ENCODE data around the gene RAE1. TPM values are rescaled to one million over a fixed set of nuclear protein-coding genes. Genes with fewer than 3 reads are reported as not detected.
"Not testable (repeated sequence)": the region's sequence is repeated elsewhere in the genome, so short reads cannot be mapped to it uniquely, and the experiment has no call there.

The RAE1 gene
- polyA plus RNA-seq, 3 donors from 2014 or later: 35.7 to 54.5 (median 40.3) TPM

DNA sequence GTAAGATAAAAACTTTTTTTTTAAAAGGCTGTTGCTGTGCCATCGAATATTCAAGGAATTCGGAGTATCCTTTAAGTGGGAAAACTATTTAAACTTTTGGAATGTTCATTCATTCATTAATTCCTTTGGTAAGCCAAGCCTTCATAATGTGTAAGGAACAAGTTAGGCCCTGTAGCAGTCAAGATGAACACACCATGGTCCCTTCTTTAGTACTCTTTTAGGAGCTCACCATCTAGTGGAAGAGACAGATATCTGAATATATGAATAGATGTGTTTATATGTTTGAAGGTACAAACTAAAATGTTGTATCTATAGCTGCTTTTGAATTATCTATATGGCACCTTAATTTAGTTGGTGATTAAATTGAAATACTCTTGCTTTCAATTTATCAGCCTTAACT is 15.7 kb upstream of the RAE1 start:
- peaks cover 5 to 8% of the 10 kb centered on the region in 2 donors for H3K4me1 Mint-ChIP-seq
- DNase-seq: no peak
- H3K9me3 Mint-ChIP-seq: no peaks in the 10 kb centered on the region
- peaks cover 4 to 10% (median 6%) of the 10 kb centered on the region in 3 donors for H3K27me3 Mint-ChIP-seq (ENCODE audit: low read depth in 3 of 3)
- no peaks in the 10 kb centered on the region for H3K36me3 Mint-ChIP-seq
- H3K4me3 Mint-ChIP-seq: no peak overlapping the region
- H3K27ac Mint-ChIP-seq: no peak overlapping the region

DNA sequence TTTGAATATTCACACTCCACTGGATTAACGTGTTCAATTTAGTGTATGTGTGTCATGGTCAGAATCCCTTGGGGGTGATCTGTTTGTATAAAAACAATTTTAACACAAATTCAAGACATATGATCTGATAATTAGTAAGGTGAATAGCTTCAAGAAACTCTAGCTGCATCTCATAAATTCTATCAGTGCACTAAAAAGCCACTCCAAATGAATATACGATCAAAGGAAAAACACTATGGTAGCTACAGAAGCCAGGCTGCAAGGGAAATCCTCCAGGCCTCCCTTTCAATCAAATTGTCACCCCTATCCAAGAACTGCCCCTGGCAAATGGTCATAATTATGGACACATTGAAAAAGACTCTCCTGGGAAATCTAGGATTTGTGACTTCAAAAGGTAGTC is 9.4 kb upstream of the RAE1 start:
- no peak overlapping the region for H3K4me3 Mint-ChIP-seq

GRCh38 chr20:57342829-57343228 is 8.2 kb upstream of the RAE1 start:
- no peak overlapping the region for H3K27ac Mint-ChIP-seq
- no peak for DNase-seq
- H3K9me3 Mint-ChIP-seq: no peaks in the 10 kb centered on the region
- H3K36me3 Mint-ChIP-seq: no peaks in the 10 kb centered on the region
- H3K27me3 Mint-ChIP-seq (ENCODE audit: low read depth in 3 of 3): peaks cover 0 to 8% (median 2%) of the 10 kb centered on the region in 3 donors
- no peak overlapping the region for H3K4me3 Mint-ChIP-seq
- H3K4me1 Mint-ChIP-seq: no peaks in the 10 kb centered on the region

More for the DNA sequence above, 9.4 kb upstream of the RAE1 start:
- Mint-ChIP-seq H3K36me3 (no peaks in the 10 kb centered on the region), H3K27me3 (ENCODE audit: low read depth in 3 of 3) (peaks cover 2 to 4% (median 3%) of the 10 kb centered on the region in 3 donors), H3K4me1 (no peaks in the 10 kb centered on the region), H3K9me3 (no peaks in the 10 kb centered on the region), H3K27ac (no peak overlapping the region)
- DNase-seq: no peak

GRCh38 chr20:57346477-57346876 is 4.6 kb upstream of the RAE1 start:
- peak; percentile 27 to 61 (median 41) for DNase-seq
- Mint-ChIP-seq H3K9me3 (no peaks in the 10 kb centered on the region), H3K36me3 (no peaks in the 10 kb centered on the region), H3K27ac (no peak overlapping the region), H3K4me1 (peaks cover 1 to 11% of the 10 kb centered on the region in 2 donors), H3K27me3 (ENCODE audit: low read depth in 3 of 3) (peaks cover 3 to 21% (median 14%) of the 10 kb centered on the region in 3 donors), H3K4me3 (no peak overlapping the region)

GRCh38 chr20:57347393-57347792 is 3.7 kb upstream of the RAE1 start:
- H3K27me3 Mint-ChIP-seq (ENCODE audit: low read depth in 3 of 3): peaks cover 3 to 24% (median 18%) of the 10 kb centered on the region in 3 donors
- no peaks in the 10 kb centered on the region for H3K9me3 Mint-ChIP-seq
- peaks cover 11 to 20% of the 10 kb centered on the region in 2 donors for H3K4me1 Mint-ChIP-seq
- no peak for DNase-seq
- no peak overlapping the region for H3K27ac Mint-ChIP-seq
- no peaks in the 10 kb centered on the region for H3K36me3 Mint-ChIP-seq
- no peak overlapping the region for H3K4me3 Mint-ChIP-seq

DNA sequence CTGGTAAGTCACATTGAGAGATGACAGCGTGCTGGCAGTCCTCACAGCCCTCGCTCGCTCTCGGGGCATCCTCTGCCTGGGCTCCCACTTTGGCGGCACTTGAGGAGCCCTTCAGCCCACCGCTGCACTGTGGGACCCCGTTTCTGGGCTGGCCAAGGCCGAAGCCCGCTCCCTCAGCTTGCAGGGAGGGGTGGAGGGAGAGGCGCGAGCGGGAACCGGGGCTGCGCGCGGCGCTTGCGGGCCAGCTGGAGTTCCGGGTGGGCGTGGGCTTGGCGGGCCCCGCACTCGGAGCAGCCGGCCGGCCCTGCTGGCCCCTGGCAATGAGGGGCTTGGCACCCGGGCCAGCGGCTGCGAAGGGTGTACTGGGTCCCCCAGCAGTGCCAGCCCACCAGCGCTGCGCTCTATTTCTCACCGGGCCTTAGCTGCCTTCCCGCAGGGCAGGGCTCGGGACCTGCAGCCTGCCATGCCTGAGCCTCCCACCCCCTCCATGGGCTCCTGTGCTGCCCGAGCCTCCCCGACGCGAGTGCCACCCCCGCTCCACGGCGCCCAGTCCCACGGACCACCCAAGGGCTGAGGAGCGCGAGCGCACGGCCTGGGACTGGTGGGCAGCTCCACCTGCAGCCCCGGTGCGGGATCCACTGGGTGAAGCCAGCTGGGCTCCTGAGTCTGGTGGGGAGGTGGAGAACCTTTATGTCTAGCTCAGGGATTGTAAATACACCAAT is 2.7 kb upstream of the RAE1 start:
- H3K27me3 Mint-ChIP-seq (ENCODE audit: low read depth in 3 of 3): peaks cover 3 to 24% (median 18%) of the 10 kb centered on the region in 3 donors
- not testable (repeated sequence) for H3K27ac Mint-ChIP-seq, H3K36me3 Mint-ChIP-seq

DNA sequence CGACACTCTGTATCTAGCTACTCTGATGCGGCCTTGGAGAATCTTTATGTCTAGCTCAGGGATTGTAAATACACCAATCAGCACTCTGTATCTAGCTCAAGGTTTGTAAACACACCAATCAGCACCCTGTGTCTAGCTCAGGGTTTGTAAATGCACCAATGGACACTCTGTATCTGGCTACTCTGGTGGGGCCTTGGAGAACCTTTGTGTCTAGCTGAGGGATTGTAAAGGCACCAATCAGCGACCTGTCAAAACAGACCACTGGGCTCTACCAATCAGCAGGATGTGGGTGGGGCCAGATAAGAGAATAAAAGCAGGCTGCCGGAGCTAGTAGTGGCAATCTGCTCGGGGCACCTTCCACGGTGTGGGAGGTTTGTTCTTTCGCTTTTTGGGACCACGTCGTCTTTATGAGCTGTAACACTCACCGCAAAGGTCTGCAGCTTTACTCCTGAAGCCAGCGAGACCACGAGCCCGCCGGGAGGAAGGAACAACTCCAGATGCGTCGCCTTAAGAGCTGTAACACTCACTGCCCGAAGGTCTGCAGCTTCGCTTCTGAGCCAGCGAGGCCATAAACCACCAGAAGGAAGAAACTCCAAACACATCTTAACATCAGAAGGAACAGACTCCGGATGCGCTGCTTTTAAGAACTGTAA is 2.0 kb upstream of the RAE1 start:
- peak overlapping the region; percentile 36 to 64 (median 56) for H3K4me3 Mint-ChIP-seq
- not testable (repeated sequence) for H3K9me3 Mint-ChIP-seq, H3K36me3 Mint-ChIP-seq, DNase-seq
- H3K27me3 Mint-ChIP-seq (ENCODE audit: low read depth in 3 of 3): peaks cover 3 to 24% (median 18%) of the 10 kb centered on the region in 3 donors
- peaks cover 25 to 30% of the 10 kb centered on the region in 2 donors for H3K4me1 Mint-ChIP-seq
- peak overlapping the region in 2 of 6 donors; percentile 14 to 39 for H3K27ac Mint-ChIP-seq

More for the DNA sequence above, 2.7 kb upstream of the RAE1 start:
- H3K9me3 Mint-ChIP-seq, DNase-seq, H3K4me3 Mint-ChIP-seq: not testable (repeated sequence)
- peaks cover 20 to 28% of the 10 kb centered on the region in 2 donors for H3K4me1 Mint-ChIP-seq

- Mint-ChIP-seq H3K27me3 (ENCODE audit: low read depth in 3 of 3) (peaks cover 3 to 24% (median 18%) of the 10 kb centered on the region in 3 donors), H3K4me3 (peak overlapping the region; percentile 36 to 64 (median 59)), H3K36me3 (peaks cover 0 to 12% (median 6%) of the 10 kb centered on the region in 3 donors), H3K27ac (peak overlapping the region; percentile 26 to 78 (median 40)), H3K9me3 (no peaks in the 10 kb centered on the region), H3K4me1 (peaks cover 25 to 30% of the 10 kb centered on the region in 2 donors)
- DNase-seq: peak in 1 of 3 donors; percentile 6
Observed at GRCh38 chr20:57350081-57350710, 859 bp upstream of the RAE1 start.

DNA sequence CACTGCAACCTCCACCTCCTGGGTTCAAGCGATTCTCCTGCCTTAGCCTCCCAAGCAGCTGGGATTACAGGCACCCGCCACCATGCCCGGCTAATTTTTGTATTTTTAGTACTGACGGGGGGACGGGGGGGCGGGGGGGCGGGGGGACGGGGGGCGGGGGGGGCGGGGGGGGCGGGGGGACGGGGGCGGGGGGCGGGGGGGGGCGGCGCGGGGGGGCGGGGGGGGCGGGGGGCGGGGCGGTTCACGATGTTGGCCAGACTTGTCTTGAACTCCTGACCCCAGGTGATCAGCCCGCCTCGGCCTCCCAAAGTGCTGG is 371 bp upstream of the RAE1 start:
- Mint-ChIP-seq H3K27ac (peak overlapping the region; percentile 78 to 94 (median 90)), H3K36me3 (peaks cover 3 to 15% (median 10%) of the 10 kb centered on the region in 3 donors), H3K4me1 (peaks cover 25 to 30% of the 10 kb centered on the region in 2 donors), H3K27me3 (ENCODE audit: low read depth in 3 of 3) (peaks cover 3 to 24% (median 18%) of the 10 kb centered on the region in 3 donors), H3K4me3 (peak overlapping the region; percentile 88 to 92 (median 90))
- not testable (repeated sequence) for H3K9me3 Mint-ChIP-seq, DNase-seq

GRCh38 chr20:57352305-57352704 is 1.2 kb downstream of the RAE1 start:
- peak overlapping the region in 2 of 6 donors; percentile 6 to 78 for H3K27ac Mint-ChIP-seq
- H3K4me1 Mint-ChIP-seq: peaks cover 25 to 30% of the 10 kb centered on the region in 2 donors
- peaks cover 5 to 18% (median 15%) of the 10 kb centered on the region in 3 donors for H3K36me3 Mint-ChIP-seq
- no peaks in the 10 kb centered on the region for H3K9me3 Mint-ChIP-seq
- peak overlapping the region; percentile 88 to 92 (median 90) for H3K4me3 Mint-ChIP-seq
- DNase-seq: no peak
- H3K27me3 Mint-ChIP-seq (ENCODE audit: low read depth in 3 of 3): peaks cover 3 to 22% (median 18%) of the 10 kb centered on the region in 3 donors

- H3K27ac Mint-ChIP-seq: peak overlapping the region in 2 of 6 donors; percentile 40
- no peak for DNase-seq
- peak overlapping the region in 3 of 5 donors; percentile 26 to 67 (median 62) for H3K4me3 Mint-ChIP-seq
- H3K36me3 Mint-ChIP-seq: peaks cover 5 to 18% (median 15%) of the 10 kb centered on the region in 3 donors
- H3K9me3 Mint-ChIP-seq: no peaks in the 10 kb centered on the region
- peaks cover 3 to 20% (median 18%) of the 10 kb centered on the region in 3 donors for H3K27me3 Mint-ChIP-seq (ENCODE audit: low read depth in 3 of 3)
- H3K4me1 Mint-ChIP-seq: peaks cover 25 to 30% of the 10 kb centered on the region in 2 donors
Observed at GRCh38 chr20:57353351-57353750, 2.3 kb downstream of the RAE1 start.

- Mint-ChIP-seq H3K36me3 (peaks cover 12 to 26% (median 21%) of the 10 kb centered on the region in 3 donors), H3K27ac (no peak overlapping the region), H3K4me3 (no peak overlapping the region), H3K27me3 (ENCODE audit: low read depth in 3 of 3) (no peaks in the 10 kb centered on the region), H3K9me3 (no peaks in the 10 kb centered on the region), H3K4me1 (peaks cover 5% of the 10 kb centered on the region in 2 donors)
- no peak for DNase-seq
Observed at GRCh38 chr20:57361517-57361916, 10.5 kb downstream of the RAE1 start.

DNA sequence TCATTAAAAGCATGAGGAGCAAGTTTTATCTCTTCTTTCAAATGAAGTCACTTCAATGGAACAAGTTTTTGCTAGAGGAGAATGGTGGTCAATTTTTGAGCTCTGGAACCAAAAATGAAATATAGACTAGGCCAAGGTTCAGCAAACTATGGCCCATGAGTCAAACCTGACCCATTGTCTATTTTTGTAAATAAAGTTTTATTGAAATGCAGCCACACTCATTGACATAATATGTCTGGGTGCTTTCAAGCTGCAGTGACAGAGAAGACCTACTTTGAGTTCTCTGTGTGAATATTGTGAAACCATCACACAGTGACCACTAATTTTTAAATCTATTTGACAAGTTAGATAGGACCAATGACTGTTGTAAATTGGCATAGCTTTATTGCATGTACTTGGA is 13.4 kb downstream of the RAE1 start:
- Mint-ChIP-seq H3K27ac (no peak overlapping the region), H3K9me3 (no peaks in the 10 kb centered on the region), H3K27me3 (ENCODE audit: low read depth in 3 of 3) (no peaks in the 10 kb centered on the region), H3K4me3 (no peak overlapping the region), H3K4me1 (peaks cover 5% of the 10 kb centered on the region in 2 donors), H3K36me3 (peaks cover 16 to 40% (median 36%) of the 10 kb centered on the region in 3 donors)
- no peak for DNase-seq

DNA sequence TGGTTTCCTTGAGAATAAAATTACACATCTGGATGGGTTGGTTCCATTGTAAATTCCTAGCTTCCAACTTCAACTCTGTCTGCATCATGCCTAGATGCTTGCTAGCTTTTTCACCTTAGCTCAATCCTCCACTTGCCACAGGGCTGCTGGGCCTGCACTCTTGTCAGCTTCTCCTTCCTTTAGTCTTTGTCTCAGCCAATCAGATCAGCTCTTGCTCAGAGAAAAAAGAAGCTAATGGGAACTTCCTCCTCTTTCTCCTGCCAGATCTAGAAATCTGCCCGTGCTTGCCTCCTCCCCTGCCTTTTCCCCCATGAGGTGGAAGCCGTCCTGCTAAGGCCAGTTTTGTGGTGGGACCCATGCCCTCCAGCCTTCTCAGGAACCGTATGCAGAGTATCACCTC is 18.5 kb downstream of the RAE1 start:
- no peak for DNase-seq
- H3K4me3 Mint-ChIP-seq: no peak overlapping the region
- H3K4me1 Mint-ChIP-seq: no peaks in the 10 kb centered on the region
- H3K27ac Mint-ChIP-seq: peak overlapping the region in 1 of 6 donors; percentile 25
- H3K27me3 Mint-ChIP-seq (ENCODE audit: low read depth in 3 of 3): peaks cover 0 to 2% (median 0%) of the 10 kb centered on the region in 3 donors
- H3K9me3 Mint-ChIP-seq: no peaks in the 10 kb centered on the region
- H3K36me3 Mint-ChIP-seq: peaks cover 44 to 64% (median 49%) of the 10 kb centered on the region in 3 donors

Measured in immature natural killer cell (primary cell).